Lung microvascular endothelial cell (primary cell): ENCODE data around the gene FAN1. TPM values are rescaled to one million over a fixed set of nuclear protein-coding genes. Genes with fewer than 3 reads are reported as not detected.

Experiments
- total RNA-seq: library from RNA; depleted of rRNA; stranded (reverse); fragments of >200 nt; gene quantifications from 2 replicates; pipeline ENCODE4 v1.2.1, GENCODE V29; 2014

FAN1 gene
- total RNA-seq, 1 donor from 2014 or later, result 9.5 TPM

Other genes with a start within 250 kb of the FAN1 start
- 21.4 and 49.6 TPM in 2 replicates for gene MTMR10, start 87.7 kb downstream of the FAN1 start, total RNA-seq
- gene TRPM1, start 197.8 kb downstream of the FAN1 start, total RNA-seq, result 0.20 TPM in 1 of 2 replicates, not detected in the other